Tibial nerve (tissue), 4 donors: ENCODE measurements around the gene SNAPIN. TPM values are rescaled to one million over a fixed set of nuclear protein-coding genes. Genes with fewer than 3 reads are reported as not detected.
"Not testable (repeated sequence)": the region's sequence is repeated elsewhere in the genome, so short reads cannot be mapped to it uniquely, and the experiment has no call there.

Experiments
- DNase-seq, 2 donors: peaks; one replicate each; pipeline ENCODE4 v3.0.0-alpha.2; 2019; ENCODE audit warnings: low spot score in 2 of 2
- H3K27ac ChIP-seq, 4 donors: fragments of 200-600 bp; sonication (generic) in 3 of 4; one replicate each; pipeline ENCODE4 v1.5.1; 2017 to 2019; ENCODE audit warnings: mild to moderate bottlenecking in 1 of 4
- H3K27me3 ChIP-seq, 2 donors: fragments of 200-600 bp; sonication (generic) in 1 of 2; one replicate each; pipeline versions ENCODE4 v1.5.1 to v1.6.0; 2017 to 2019
- H3K36me3 ChIP-seq, 3 donors: fragments of 200-600 bp; sonication (generic); one replicate each; pipeline ENCODE4 v1.5.1; 2018 to 2019
- H3K4me1 ChIP-seq, 4 donors: fragments of 200-600 bp; sonication (generic) in 3 of 4; one replicate each; pipeline ENCODE4 v1.5.1; 2017 to 2019
- H3K4me3 ChIP-seq, 4 donors: fragments of 200-600 bp; sonication (generic) in 3 of 4; one replicate each; pipeline ENCODE4 v1.5.1; 2017 to 2019; ENCODE audit warnings: mild to moderate bottlenecking in 1 of 4, moderate library complexity in 1 of 4
- H3K9me3 ChIP-seq, 4 donors: fragments of 200-600 bp; sonication (generic) in 3 of 4; one replicate each; pipeline ENCODE4 v1.5.1; 2017 to 2019
- CTCF ChIP-seq, 5 experiments: fragments of 200-600 bp in 3 of 5; fragments of 450-650 bp in 2 of 5; sonication (generic) in 3 of 5; IDR thresholded peaks; one replicate each; pipeline ENCODE4 v1.5.1; 2016 to 2019; ENCODE audit warnings: antibody characterized with exemption in 5 of 5, mild to moderate bottlenecking in 3 of 5, moderate library complexity in 2 of 5
- EP300 ChIP-seq, 2 donors: sonication (generic); formaldehyde crosslinking; IDR thresholded peaks; one replicate each; pipeline ENCODE4 v1.6.1; 2017; ENCODE audit warnings: antibody characterized with exemption in 2 of 2, mild to moderate bottlenecking in 1 of 2
- POLR2A ChIP-seq, 2 donors: fragments of 450-650 bp; IDR thresholded peaks; one replicate each; pipeline ENCODE4 v1.6.1; 2017; ENCODE audit warnings: antibody characterized with exemption in 2 of 2, mild to moderate bottlenecking in 2 of 2, moderate library complexity in 2 of 2
- WGBS, 2 donors: methylation state at CpG; one replicate each; pipeline ENCODE4 v1.1.5; 2018; 5-methylcytosine and 5-hydroxymethylcytosine counted together
- total RNA-seq, 4 donors: library from RNA; depleted of rRNA; stranded (reverse); fragments of >200 nt; gene quantifications; one replicate each; pipeline ENCODE4 v1.1.0, GENCODE V29; 2016

The SNAPIN gene
- total RNA-seq, 4 donors from 2014 or later = 34.1 to 59.9 (median 43.7) TPM

- H3K4me3 ChIP-seq = no peak overlapping the region
- peaks cover 2 to 69% (median 37%) of the 10 kb centered on the region in 3 donors for H3K36me3 ChIP-seq
- 83 to 91% methylated on average over 4 of the region's 4 CpGs for WGBS, 2 donors
- H3K9me3 ChIP-seq = no peaks in the 10 kb centered on the region
- TF ChIP-seq POLR2A (IDR thresholded peaks at IDR 0.05) (no peak), EP300 (IDR thresholded peaks at IDR 0.05) (no peak), CTCF (IDR thresholded peaks at IDR 0.05) (no peak)
- no peak overlapping the region for H3K27ac ChIP-seq
- peaks cover 0 to 25% (median 9%) of the 10 kb centered on the region in 4 donors for H3K4me1 ChIP-seq
- no peak for DNase-seq
- H3K27me3 ChIP-seq = no peaks in the 10 kb centered on the region
Observed at GRCh38 chr1:153667439-153667838, 8.9 kb downstream of the SNAPIN start.

- peaks cover 2 to 57% (median 37%) of the 10 kb centered on the region in 3 donors for H3K36me3 ChIP-seq
- not testable (repeated sequence) for H3K27ac ChIP-seq, H3K9me3 ChIP-seq
Observed at GRCh38 chr1:153668672-153669071, 10.2 kb downstream of the SNAPIN start.

DNA sequence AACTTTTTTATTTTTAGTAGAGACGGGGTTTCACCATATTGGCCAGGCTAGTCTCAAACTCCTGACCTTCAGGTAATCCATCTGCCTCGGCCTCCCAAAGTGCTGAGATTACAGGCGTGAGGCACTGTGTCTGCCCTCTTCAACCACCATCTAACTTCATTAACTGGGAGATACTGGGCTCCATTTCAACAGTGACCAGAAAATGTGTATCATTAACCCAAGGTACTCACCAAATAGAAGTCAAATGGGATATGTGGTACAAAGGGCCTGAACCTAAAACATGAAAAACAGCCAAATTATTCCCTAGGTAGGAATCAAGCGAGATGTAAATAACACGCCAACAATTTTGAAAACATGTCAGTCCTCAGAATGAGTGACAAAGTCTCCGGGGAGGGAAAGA, 11.1 kb downstream of the SNAPIN start:
- H3K27me3 ChIP-seq = no peaks in the 10 kb centered on the region
- H3K36me3 ChIP-seq = peaks cover 2 to 48% (median 32%) of the 10 kb centered on the region in 3 donors
- peak overlapping the region in 3 of 4 donors; percentile 46 to 92 (median 78) for H3K4me3 ChIP-seq
- peaks cover 0 to 25% (median 9%) of the 10 kb centered on the region in 4 donors for H3K4me1 ChIP-seq
- no peaks in the 10 kb centered on the region for H3K9me3 ChIP-seq
- TF ChIP-seq CTCF (IDR thresholded peaks at IDR 0.05) (no peak), EP300 (IDR thresholded peaks at IDR 0.05) (no peak), POLR2A (IDR thresholded peaks at IDR 0.05) (no peak)
- peak overlapping the region in 2 of 4 donors; percentile 87 to 92 for H3K27ac ChIP-seq
- no peak for DNase-seq
- WGBS, 2 donors = 78 to 79% methylated on average over 6 of the region's 6 CpGs

More at GRCh38 chr1:153668672-153669071, 10.2 kb downstream of the SNAPIN start:
- not testable (repeated sequence) for DNase-seq, H3K27me3 ChIP-seq, H3K4me3 ChIP-seq
- 93 to 94% methylated on average over 8 of the region's 8 CpGs for WGBS, 2 donors
- peaks cover 0 to 25% (median 9%) of the 10 kb centered on the region in 4 donors for H3K4me1 ChIP-seq

GRCh38 chr1:153670257-153670858, 11.9 kb downstream of the SNAPIN start:
- Histone ChIP-seq H3K36me3 (peaks cover 2 to 40% (median 24%) of the 10 kb centered on the region in 3 donors), H3K9me3 (no peaks in the 10 kb centered on the region), H3K4me3 (peak overlapping the region; percentile 46 to 92 (median 79)), H3K4me1 (peaks cover 0 to 25% (median 9%) of the 10 kb centered on the region in 4 donors), H3K27me3 (no peaks in the 10 kb centered on the region), H3K27ac (peak overlapping the region; percentile 73 to 92 (median 86))
- DNase-seq = no peak
- TF ChIP-seq CTCF (IDR thresholded peaks at IDR 0.05) (no peak), POLR2A (IDR thresholded peaks at IDR 0.05) (no peak), EP300 (IDR thresholded peaks at IDR 0.05) (no peak)
- 1 to 2% methylated on average over 22 of the region's 22 CpGs for WGBS, 2 donors

GRCh38 chr1:153670859-153671627, 12.5 kb downstream of the SNAPIN start, which contains the start of gene ILF2:
TSS of gene ILF2 (minus strand) at chr1:153670993. CDS start at chr1:153670922, 71 bp downstream.
- Histone ChIP-seq H3K4me3 (peak within 1 kb of the TSS; percentile 54 to 92 (median 79)), H3K9me3 (no peaks in the 10 kb centered on the region), H3K27me3 (no peaks in the 10 kb centered on the region), H3K27ac (peak within 1 kb of the TSS; percentile 75 to 92 (median 90)), H3K4me1 (peaks cover 0 to 25% (median 9%) of the 10 kb centered on the region in 4 donors), H3K36me3 (peaks cover 2 to 33% (median 19%) of the 10 kb centered on the region in 3 donors)
- peak; percentile 93 to 95 for DNase-seq
- 0 to 1% methylated on average over 35 of the region's 35 CpGs for WGBS, 2 donors
- TF ChIP-seq EP300 (IDR thresholded peaks at IDR 0.05) = peak; percentile 86 to 95
- peak; percentile 68 to 88 for TF ChIP-seq POLR2A (IDR thresholded peaks at IDR 0.05)
- peak in 3 of 5 experiments; percentile 32 to 56 (median 39) for TF ChIP-seq CTCF (IDR thresholded peaks at IDR 0.05)

DNA sequence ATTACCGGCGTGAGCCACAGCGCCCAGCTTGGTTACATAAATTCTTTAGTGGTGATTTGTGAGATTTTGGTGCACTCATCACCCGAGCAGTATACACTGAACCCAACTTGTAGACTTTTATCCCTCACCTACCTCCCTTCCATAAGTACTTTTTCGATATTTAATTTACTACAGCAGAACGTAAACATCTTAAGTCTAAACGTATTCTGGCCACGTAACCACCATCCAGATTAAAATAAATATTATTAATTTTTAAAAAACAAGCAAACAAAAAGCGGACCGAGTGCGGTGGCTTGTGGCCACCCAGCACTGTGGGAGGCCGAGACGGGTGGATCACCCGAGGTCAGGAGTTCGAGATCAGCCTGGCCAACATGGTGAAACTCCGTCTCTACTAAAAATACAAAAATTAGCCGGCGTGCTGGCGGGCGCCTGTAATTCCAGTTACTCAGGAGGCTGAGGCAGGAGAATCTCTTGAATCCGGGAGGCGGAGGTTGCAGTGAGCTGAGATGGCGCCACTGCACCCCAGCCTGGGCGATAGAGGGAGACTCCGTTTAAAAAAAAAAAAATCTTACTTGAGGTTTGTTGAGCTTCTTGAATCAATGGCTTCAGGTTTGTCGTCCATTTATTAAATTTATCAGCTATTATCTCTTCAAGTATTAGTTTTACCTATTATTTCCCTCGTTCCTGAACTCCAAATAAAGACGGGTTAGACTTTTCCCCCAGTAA, 13.3 kb downstream of the SNAPIN start:
- WGBS, 2 donors = 14 to 15% methylated on average over 28 of the region's 28 CpGs

More for the DNA sequence above, 13.3 kb downstream of the SNAPIN start:
- peak overlapping the region; percentile 75 to 92 (median 90) for H3K27ac ChIP-seq
- H3K4me1 ChIP-seq = peaks cover 0 to 25% (median 9%) of the 10 kb centered on the region in 4 donors
- H3K9me3 ChIP-seq, H3K27me3 ChIP-seq: not testable (repeated sequence)
- peaks cover 0 to 26% (median 12%) of the 10 kb centered on the region in 3 donors for H3K36me3 ChIP-seq
- peak overlapping the region; percentile 54 to 92 (median 68) for H3K4me3 ChIP-seq
- peak in 1 of 2 donors; percentile 24 for DNase-seq
